ENCODE data around the gene SUMO1. TPM values are rescaled to one million over a fixed set of nuclear protein-coding genes. Genes with fewer than 3 reads are reported as not detected.

Gene SUMO1
- total RNA-seq, 1 experiment from 2014 or later, result 216 TPM

GRCh38 chr2:202178346-202178958 is 59.9 kb downstream of the SUMO1 start:
- Histone ChIP-seq H3K27me3 (ENCODE audit: control insufficient read depth, insufficient read depth, low read length) (no peaks in the 10 kb centered on the region), H3K36me3 (replicated peaks; ENCODE audit: control insufficient read depth, insufficient read depth, low read length) (no peaks in the 10 kb centered on the region), H3K4me3 (ENCODE audit: insufficient read depth, low read depth, low read length) (no peak overlapping the region)
- peak; percentile 66 for DNase-seq

- H3K36me3 ChIP-seq (replicated peaks; ENCODE audit: control insufficient read depth, insufficient read depth, low read length), result no peaks in the 10 kb centered on the region
- no peak for DNase-seq
- no peaks in the 10 kb centered on the region for H3K27me3 ChIP-seq (ENCODE audit: control insufficient read depth, insufficient read depth, low read length)
- H3K4me3 ChIP-seq (ENCODE audit: insufficient read depth, low read depth, low read length), result no peak overlapping the region
Observed at GRCh38 chr2:202172439-202173211, 65.8 kb downstream of the SUMO1 start.

- DNase-seq, result peak; percentile 85
- Histone ChIP-seq H3K4me3 (ENCODE audit: insufficient read depth, low read depth, low read length) (no peak overlapping the region), H3K36me3 (replicated peaks; ENCODE audit: control insufficient read depth, insufficient read depth, low read length) (no peaks in the 10 kb centered on the region), H3K27me3 (ENCODE audit: control insufficient read depth, insufficient read depth, low read length) (no peaks in the 10 kb centered on the region)
Observed at GRCh38 chr2:202171241-202171825, 67.1 kb downstream of the SUMO1 start.

- Histone ChIP-seq H3K36me3 (replicated peaks; ENCODE audit: control insufficient read depth, insufficient read depth, low read length) (no peaks in the 10 kb centered on the region), H3K4me3 (ENCODE audit: insufficient read depth, low read depth, low read length) (no peak overlapping the region), H3K27me3 (ENCODE audit: control insufficient read depth, insufficient read depth, low read length) (no peaks in the 10 kb centered on the region)
- DNase-seq, result no peak
Observed at GRCh38 chr2:202169832-202170424, 68.5 kb downstream of the SUMO1 start.

GRCh38 chr2:202169131-202169530 is 69.3 kb downstream of the SUMO1 start:
- H3K4me3 ChIP-seq (ENCODE audit: insufficient read depth, low read depth, low read length), result no peak overlapping the region
- DNase-seq, result no peak
- no peaks in the 10 kb centered on the region for H3K27me3 ChIP-seq (ENCODE audit: control insufficient read depth, insufficient read depth, low read length)
- no peaks in the 10 kb centered on the region for H3K36me3 ChIP-seq (replicated peaks; ENCODE audit: control insufficient read depth, insufficient read depth, low read length)

- Histone ChIP-seq H3K36me3 (replicated peaks; ENCODE audit: control insufficient read depth, insufficient read depth, low read length) (no peaks in the 10 kb centered on the region), H3K4me3 (ENCODE audit: insufficient read depth, low read depth, low read length) (no peak overlapping the region), H3K27me3 (ENCODE audit: control insufficient read depth, insufficient read depth, low read length) (no peaks in the 10 kb centered on the region)
- no peak for DNase-seq
Observed at GRCh38 chr2:202165945-202166344, 72.5 kb downstream of the SUMO1 start.

GRCh38 chr2:202165208-202165607 is 73.2 kb downstream of the SUMO1 start:
- Histone ChIP-seq H3K36me3 (replicated peaks; ENCODE audit: control insufficient read depth, insufficient read depth, low read length) (no peaks in the 10 kb centered on the region), H3K27me3 (ENCODE audit: control insufficient read depth, insufficient read depth, low read length) (no peaks in the 10 kb centered on the region), H3K4me3 (ENCODE audit: insufficient read depth, low read depth, low read length) (no peak overlapping the region)
- no peak for DNase-seq

- DNase-seq, result no peak
- Histone ChIP-seq H3K36me3 (replicated peaks; ENCODE audit: control insufficient read depth, insufficient read depth, low read length) (no peaks in the 10 kb centered on the region), H3K27me3 (ENCODE audit: control insufficient read depth, insufficient read depth, low read length) (no peaks in the 10 kb centered on the region), H3K4me3 (ENCODE audit: insufficient read depth, low read depth, low read length) (no peak overlapping the region)
Observed at GRCh38 chr2:202164411-202164810, 74.0 kb downstream of the SUMO1 start.

GRCh38 chr2:202161151-202161835 is 77.1 kb downstream of the SUMO1 start:
- no peaks in the 10 kb centered on the region for H3K27me3 ChIP-seq (ENCODE audit: control insufficient read depth, insufficient read depth, low read length)
- no peak for DNase-seq

GRCh38 chr2:202158796-202159195 is 79.6 kb downstream of the SUMO1 start:
- Histone ChIP-seq H3K27me3 (ENCODE audit: control insufficient read depth, insufficient read depth, low read length) (no peaks in the 10 kb centered on the region), H3K36me3 (replicated peaks; ENCODE audit: control insufficient read depth, insufficient read depth, low read length) (no peaks in the 10 kb centered on the region), H3K4me3 (ENCODE audit: insufficient read depth, low read depth, low read length) (no peak overlapping the region)
- no peak for DNase-seq

More at GRCh38 chr2:202161151-202161835, 77.1 kb downstream of the SUMO1 start:
- no peak overlapping the region for H3K4me3 ChIP-seq (ENCODE audit: insufficient read depth, low read depth, low read length)
- H3K36me3 ChIP-seq (replicated peaks; ENCODE audit: control insufficient read depth, insufficient read depth, low read length), result no peaks in the 10 kb centered on the region

GRCh38 chr2:202157211-202157990 is 81.0 kb downstream of the SUMO1 start:
- DNase-seq, result no peak
- Histone ChIP-seq H3K27me3 (ENCODE audit: control insufficient read depth, insufficient read depth, low read length) (no peaks in the 10 kb centered on the region), H3K4me3 (ENCODE audit: insufficient read depth, low read depth, low read length) (no peak overlapping the region), H3K36me3 (replicated peaks; ENCODE audit: control insufficient read depth, insufficient read depth, low read length) (no peaks in the 10 kb centered on the region)

Measured in H7 (cell line).